RPMI8226 (cell line): ENCODE results near the gene MPPED1.
A peak's percentile ranks its signal among the peaks of the same experiment; 100 is the strongest.

ENCODE experiments used
- DNase-seq: peaks from one replicate; pipeline ENCODE4 v3.0.0-alpha.2; 2015

The MPPED1 gene

DNA sequence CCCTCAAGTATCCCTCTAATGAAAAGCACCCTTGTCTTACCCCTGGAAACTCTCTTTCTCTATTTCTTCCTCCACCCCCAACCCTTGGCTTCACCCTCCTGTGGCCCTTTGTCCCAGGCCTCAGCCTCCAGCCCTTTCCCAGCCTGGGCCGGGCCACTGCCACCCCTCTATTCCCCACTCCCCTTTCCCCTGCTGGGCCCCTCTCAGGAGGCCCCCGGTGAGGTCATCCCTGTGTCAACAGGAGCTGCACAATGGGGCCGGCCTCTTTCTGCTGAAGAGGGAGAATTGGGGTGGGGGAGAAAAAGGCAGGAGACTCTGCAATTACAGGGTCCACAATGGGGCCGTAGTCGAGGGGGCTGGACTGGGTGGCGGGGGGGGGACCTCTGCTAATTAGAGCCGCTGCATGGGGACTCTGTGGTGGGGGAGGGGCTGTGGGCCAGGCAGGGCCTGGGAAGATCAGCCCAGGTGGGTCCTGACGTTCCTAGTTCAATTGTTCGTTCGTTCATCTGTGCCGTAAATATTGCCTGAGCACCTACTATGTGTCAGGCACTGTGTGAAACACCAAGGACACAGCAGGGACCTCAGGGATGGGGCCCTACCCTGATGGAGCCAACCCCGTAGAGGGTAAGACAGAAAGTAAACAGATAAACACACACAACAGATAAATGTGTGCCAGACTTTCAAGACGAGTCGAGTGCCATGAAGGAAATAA lies 18.5 kb upstream of the MPPED1 start:
- DNase-seq = no peak

DNA sequence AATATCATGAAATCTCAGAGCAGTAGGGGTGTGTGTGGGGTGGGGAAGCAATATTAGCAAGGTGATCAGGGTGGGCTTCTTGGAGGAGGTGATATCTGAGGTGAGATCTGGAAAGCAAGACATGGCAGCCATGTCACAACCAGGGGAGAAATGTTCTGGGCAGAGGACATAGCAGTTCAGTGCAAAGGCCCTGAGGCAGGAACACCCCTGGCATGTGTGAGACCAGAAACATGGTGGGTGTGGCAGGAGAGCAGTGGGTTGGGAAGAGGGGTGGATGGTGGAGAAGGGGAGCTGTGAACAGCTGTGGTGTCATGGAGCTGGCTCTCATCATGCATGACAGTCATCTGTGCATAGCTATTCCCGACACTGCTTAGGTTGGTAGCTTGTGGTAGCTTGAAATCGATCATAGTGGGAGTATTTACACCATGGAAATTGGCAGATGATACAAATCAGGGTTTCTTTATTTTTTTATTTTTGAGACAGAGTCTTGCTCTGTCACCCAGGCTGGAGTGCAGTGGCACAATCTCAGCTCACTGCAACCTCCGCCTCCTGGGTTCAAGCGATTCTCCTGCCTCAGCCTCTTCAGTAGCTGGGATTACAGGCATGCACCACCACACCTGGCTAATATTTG lies 17.9 kb upstream of the MPPED1 start:
- DNase-seq = no peak

DNA sequence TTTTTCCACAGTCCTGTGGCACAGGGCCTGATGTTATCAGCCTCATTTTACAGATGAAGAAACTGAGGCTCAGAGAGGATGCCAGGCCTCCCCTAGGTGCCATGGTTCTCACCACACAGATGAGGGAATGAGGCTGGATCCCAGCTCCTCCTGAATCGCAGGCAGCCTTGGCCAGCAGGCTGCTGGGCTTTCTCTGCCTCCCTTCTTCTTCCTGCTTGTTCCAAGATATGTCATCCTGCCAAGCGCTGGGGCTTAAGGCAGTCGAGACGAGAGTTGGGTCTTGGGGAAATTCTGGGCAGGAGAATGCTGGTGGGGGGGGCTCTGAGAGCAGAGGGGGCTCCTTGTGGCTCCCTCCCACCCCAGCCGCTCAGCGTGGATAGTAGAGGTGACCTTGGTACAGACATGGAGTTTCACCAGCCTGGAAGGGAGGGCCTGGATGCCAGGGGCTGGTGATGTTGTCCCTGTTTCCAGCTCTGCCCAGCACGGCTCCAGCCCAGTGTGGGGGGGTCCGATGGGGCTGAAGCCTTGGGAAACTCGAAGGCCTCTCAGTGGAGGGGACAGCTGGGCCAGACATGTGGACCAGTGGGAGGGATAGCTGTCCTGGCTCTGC lies 16.6 kb upstream of the MPPED1 start:
- no peak for DNase-seq

DNA sequence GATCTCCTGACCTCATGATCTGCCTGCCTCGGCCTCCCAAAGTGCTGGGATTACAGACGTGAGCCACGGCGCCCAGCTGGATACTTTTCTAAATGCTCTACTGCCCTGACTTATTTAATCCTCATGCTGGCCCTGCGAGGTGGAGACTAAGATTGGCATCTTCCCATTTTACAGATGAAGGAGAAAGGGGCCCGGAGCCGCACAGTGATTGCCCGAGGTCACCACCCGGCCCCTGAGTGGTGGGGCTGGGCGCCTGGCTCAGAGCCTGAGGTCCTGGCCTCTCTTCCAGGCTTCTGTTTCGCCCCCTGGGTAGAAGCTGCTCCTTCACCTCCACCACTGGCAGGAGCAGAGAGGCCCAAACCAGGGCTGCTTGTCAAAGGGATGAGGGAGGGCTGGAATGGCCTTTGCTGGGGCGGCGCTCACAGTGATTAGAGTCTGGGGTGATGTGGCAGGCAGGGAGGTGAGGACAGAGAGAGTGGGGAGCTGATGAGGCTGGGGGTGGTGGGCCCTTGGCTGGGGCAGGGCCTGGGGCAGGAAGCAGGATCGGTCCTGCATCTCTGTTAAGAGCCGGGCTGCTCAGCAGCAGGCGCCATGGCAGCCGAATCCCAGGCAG lies 15.4 kb upstream of the MPPED1 start:
- DNase-seq = no peak

DNA sequence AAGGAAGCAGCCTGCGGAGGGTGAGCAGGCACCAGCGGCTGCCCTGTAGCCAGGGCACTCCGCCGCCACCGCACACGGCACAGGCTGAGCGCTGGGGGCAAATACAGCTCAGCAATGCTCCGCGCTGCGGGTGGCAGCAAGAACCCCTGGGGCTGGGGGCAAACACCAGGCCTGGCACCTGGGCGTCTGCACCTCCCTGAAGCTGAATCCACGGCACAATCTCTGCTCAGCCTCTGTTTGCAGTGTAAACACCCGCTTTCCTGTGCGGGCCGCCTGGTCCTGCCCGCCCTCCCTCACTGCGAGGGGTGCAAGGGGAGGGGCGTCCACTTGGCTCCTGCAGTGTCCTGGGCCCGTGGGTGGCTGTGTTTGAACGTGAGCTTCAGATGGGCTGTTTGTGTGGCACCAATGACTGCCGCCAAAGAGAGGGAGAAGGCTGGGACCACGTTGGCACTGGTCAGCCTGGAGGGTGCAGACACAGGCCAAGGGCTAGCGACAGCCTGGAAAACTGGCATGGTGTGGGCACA lies 14.8 kb upstream of the MPPED1 start:
- DNase-seq = no peak

DNA sequence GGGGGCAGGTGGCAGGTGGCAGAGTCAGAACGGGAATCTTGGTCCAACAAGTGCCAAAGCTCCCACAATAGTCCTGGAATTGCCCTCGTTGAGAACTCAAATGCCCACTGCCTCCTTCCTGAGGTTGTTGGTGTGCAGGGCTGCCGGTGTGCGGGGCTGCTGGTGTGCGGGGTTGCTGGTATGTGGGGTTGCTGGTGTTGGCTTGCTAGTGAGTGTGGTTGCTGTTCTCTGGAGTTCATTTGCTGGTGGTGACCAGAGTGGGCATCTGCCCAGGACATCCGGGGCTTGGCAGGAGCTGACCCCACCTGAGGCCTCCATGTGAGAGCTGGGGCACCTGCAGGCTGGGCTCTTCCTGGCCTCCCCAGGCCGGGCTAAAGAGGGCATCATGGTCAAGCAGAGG lies 14.0 kb upstream of the MPPED1 start:
- no peak for DNase-seq

DNA sequence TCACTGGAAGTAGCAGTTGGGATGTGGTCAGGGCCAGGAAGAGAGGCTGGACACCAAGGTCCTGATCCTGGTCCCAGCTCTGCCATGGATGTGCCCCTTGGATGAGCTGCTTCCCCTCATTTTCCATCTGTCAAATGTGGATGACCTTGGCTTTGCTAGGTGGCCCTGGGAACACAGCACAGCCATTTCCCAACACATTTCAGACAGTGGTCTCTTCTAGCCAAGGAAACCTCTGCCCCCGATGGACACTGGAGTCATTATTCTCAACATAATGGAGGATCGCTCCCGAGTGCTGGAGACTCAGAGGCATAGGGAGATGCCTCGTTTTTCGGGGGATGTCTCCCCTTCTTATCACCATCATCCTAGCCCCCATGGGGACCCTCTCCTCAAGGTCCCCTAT lies 13.6 kb upstream of the MPPED1 start:
- DNase-seq = no peak

DNA sequence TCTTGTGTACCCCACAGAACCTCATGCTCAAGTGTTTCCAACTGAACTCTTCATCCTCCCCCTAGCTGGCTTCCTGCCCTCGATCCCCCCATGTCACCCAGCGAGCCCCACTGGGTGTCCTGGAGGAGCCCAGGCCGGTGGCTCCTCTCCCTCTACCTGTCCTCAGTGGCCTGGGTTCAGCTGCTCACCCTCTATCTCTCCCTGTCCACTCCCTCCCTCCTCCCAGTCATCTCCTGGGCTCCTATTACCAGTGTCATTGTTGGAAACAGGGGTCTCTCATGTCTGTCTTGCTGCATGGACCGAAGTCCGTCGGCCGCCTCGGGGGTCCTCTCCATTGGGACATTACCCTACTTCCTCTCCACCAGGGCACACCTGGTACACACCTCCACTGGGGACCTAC lies 12.9 kb upstream of the MPPED1 start:
- no peak for DNase-seq

DNA sequence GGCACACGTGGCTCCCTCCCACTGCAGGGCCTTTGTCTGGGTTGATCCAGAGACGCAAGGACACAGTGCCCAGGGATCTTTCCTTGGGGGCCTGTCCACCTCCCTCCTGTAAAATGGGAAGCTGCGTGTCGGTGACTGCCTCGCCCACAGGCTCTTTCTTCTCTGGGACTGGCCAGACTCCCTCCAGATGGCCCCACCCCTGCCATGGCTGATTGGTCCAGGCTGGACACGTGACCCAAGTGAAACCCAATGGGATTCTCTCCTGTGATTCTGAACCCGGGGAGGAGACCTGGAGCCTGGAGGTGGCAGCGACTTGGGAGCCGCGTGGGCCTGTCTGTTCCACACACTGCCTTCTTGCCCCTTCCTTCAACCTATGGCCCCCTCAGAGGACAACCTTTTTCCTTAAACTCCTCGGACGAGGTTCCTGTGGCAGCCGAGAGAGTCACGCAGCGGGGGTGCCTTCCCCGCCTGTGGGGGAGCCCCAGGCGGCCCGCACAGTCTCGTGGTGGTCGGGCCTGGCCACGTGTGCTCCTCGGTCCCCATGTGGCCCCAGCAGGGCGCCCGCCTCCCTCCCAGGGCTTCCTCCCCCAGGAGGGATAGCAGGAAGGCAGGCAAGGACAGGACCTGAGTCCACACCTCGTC lies 12.4 kb upstream of the MPPED1 start:
- DNase-seq = no peak

DNA sequence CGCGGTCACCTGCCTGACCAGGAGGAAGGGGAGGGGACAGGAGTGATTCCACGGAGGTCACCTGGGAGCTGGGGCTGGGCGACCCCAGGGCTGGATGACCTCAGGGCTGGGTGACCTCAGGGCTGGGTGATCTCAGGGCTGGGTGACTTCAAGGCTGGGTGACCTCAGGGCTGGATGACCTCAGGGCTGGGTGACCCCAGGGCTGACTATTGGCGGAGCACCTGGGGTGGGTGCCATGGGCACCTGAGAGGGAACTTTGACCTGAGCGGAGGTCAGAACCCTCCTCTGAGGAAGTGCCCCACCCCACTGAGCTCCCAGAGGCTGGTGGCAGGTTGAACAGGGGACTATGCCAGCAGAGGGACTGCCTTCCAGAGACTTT lies 11.8 kb upstream of the MPPED1 start:
- DNase-seq = no peak

DNA sequence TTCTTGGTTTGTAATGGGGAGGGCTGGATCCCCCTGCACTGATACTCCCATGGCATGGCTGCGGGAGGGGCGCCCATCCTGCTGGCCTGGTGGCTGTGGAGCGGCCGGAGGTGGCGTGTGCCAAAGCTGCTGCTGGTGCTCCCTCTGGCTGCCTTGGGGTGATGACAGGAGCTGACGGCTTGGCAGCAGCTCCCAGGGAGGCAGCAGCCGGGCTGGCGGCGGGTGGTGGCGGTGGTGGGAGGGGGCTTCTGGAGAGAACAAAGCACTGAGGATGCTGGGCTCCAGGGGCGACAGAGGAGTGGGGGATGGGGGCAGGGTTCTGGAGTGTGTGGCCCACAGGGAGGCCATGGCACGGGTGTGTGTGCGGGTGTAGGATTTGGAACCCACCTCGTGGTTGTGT lies 11.4 kb upstream of the MPPED1 start:
- DNase-seq = no peak

DNA sequence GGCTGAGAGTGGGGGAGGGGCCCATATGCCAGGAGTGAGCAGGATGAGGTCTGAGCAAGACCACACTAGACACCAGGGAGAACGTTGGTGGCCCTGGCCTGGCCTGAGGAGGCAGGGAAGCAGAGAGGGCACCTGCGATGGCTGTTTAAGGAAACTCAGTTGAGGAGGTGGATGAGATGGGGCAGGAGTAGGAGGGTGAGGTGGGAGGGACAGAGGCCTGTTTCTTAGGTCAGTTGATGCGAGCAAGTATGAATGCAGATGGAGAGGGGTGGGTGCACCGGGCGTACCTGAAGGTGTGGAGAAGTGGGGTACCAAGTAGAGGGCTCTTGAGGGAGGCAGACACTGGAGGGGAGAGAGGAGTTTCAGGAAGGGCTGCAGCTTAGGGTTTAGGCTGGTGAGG lies 10.6 kb upstream of the MPPED1 start:
- no peak for DNase-seq

DNA sequence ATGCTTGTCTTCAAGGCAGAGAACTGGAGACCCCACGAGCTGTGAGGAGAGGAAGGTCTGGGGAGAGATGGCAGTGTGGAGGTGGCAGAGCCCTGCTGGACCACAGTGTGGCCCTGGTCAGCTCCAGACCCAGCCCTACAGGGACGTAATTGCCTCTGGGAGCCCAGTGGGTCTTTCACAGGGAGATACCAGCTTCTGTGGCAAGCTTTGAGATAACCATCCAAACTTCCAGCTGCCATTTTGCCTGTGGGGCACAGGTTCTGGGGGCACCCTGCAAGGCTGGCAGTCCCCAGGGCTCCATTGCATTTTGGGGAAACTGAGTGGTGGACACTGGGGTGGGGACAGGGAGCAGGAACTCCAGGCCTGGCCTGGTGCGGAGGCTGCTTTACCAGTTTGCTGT lies 10.2 kb upstream of the MPPED1 start:
- no peak for DNase-seq

DNA sequence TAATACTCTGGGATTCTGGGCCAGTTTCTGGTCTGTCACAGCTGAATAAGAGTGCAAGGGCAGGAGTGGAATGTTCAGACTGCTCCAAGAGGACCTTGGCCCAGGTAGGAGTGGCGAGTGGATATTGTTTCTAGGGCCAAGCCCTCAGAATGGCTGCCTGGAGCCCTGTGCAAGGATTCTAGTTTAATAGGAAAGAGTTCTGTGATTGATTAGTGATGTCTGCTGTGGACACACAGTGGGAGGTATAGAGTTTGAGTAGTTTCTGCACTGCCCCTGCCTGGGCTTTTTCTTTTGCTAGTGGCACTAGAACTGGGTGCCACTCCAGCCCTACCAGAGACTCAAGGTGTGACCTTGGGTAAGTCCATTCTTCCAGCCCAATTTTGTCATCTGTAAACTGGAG lies 9.7 kb upstream of the MPPED1 start:
- no peak for DNase-seq

DNA sequence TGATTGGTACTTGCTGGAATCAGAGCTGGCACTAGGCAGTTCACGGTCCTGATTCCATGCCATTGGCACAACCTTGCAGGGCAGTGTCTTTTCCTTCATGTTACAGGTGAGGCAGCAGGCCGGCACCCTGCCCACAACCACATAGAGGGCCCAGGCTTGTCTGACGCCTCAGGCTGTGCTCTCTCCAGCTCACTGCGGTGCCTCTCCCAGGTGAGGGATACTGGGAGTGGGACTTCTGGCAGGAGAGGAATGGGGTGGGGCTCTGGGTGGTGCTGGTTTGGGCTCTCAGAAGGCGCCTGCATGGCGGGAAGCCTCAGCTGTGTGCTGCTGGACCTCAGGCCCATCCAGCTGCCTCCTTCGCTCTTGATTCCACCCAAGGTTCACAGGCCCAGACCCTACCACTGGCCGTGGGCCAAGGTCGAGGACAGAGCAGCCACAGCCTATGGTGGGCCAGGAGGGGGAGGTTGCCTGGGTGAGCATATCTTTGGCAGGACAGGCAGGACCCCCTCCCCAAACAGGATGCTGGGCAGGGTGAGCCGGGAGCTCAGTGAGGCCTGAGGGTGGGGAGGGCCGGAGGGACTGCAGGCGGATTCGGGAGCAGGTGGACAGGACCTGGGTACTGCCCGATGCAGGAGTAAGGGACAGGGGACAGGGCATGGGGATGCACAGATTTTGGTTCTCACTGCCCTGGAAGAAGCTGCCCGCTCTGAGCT lies 7.0 kb upstream of the MPPED1 start:
- no peak for DNase-seq

DNA sequence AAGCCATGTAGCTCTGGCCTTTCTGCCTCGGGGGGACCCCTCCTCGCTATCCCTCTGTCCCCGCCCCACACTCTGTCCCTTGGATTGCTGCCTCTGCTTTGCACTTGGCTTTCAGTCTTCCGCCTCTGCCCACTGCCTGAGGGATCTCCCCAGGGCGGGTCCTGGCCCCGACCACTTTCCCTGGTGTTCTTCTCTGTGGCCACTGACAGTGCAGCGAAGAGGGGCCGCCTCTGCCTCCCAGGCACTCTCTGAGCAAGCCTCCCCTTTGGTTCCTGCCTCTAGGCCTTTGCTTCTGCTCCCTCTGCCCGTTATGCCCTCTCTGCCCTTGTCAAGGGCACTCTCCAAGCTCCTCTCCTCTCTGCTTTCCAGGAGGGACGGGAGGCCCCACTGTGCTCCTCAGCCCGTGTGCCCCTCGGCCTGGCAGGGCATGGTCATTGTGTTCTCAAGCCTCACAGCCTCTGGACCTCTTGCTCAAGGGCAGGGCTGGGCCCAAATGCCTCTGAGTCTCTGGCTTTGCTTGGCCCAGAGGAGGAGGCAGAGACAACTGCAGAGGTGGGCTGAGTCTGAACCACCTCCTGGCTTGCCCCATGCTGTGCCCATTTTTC lies 5.5 kb upstream of the MPPED1 start:
- DNase-seq = no peak

DNA sequence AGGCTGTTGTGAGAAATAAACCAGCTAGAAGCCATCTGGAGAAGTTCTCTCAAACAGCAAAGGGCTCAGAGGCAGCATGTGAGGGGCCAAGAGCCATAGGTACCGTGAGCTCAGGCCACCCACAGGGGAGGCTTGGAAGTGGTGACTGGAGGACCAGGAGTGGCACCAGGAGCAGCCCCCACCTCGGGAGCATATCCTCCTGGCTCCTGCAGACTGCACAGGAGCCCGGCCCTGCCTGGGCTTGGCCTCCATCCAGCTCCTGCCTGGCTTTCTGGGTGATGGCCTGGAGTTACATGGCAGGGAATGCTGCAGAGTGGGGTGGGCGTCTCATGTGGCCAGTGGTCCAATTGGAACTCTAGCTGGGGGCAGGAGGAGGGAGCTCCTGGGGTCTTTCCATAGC lies 4.2 kb upstream of the MPPED1 start:
- no peak for DNase-seq

DNA sequence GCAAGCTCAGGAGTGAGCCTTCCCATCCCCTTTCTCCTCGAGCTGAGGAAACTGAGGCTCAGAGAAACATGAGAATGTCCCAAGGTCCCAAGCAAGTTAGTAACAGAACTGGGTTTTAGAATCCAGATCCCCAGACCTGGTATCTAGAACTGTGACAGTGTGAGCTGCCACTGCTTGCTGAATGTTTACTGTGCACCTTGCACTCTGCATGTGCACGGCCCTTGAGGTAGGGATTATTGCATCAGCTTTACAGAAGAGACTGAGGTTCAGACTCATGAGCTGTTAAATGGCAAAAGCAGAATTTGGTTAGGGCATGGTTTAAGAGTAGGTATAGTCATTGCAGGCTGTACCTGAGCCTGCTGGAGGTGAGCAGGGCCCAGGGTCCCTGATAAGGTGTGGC lies 3.8 kb upstream of the MPPED1 start:
- DNase-seq = no peak

DNA sequence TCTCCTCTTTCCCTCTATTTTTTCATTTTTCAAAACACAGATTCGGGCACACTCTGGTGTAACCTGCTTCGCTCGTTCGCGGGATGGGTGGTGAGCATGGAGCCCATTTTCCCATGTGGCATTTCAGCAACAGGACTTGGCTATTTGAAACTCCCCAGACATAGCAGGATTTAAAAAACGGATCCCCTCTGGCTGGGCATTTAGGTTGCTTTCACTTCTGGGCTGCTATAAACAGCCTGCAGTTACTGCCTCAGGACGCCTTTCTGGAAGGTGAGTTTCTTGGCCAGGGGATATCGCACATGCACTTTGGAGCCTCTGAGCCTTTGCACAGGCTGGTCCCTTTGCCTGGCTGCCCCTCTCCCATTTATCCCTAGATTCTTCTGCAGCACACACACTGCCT lies 2.8 kb upstream of the MPPED1 start:
- no peak for DNase-seq

DNA sequence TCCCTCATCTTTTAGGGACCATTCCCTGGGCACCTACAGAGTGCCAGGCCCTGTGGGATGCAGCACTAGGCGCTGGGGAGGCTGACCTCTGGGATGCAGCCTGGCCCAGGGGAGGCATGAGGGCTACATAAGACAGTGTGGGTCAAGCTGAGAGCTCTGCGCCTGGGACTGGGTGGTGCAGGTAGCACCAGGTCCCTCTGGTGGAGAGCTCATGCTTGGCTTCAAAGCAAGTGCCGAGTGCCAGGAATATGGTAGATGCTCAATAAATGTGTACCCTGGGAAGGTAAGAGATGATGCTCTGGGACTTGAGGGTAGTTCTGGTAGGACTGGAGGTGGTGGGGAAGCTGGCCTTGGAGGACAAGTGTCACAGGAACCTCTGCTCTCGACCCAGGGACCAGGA lies 2.0 kb upstream of the MPPED1 start:
- peak; percentile 16 for DNase-seq

DNA sequence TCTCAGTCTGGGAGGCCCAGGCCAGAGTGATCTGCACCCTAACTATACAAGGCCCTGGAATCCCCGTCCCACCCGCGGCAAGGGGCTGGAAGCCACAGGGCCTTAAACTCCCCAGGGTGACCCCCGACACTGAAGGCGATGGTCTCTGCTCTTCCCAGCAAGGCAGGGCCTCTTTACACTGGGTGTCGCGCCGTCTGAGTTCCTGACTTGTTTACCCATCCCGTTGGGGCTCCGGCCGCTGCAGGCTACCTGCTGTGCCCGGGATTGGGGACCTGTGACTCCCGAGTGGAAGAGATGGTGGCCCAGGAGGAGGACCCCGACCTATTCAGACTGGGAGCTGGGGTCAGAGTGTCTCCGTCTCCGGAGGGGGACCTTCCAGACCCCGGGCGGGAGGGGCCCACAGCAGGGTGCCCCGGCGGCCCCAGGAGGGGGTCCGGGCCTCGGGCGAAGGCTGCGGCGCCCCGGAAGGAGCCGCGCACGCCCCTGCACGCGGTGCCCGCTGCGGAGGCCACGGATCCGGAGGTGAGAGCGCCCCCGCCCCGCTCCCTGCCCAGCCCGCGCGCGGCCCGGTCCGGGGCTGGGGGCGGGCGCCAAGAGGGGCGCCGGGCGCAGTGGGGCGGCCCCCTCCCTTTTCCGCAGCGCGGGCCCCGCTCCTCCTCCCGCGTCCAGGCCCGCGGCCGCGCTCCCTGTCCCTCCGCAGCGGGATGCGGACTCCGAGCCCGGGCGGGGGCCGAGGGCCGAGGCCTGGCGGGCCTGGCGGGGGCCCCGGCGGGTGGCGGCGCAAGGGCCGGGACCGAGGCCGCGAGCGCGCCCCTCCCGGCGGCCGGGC lies 560 bp upstream of the MPPED1 start:
- no peak for DNase-seq
